Prostate gland (tissue), 2 donors: ENCODE measurements around the gene GNB3.
"Not testable (repeated sequence)": the region's sequence is repeated elsewhere in the genome, so short reads cannot be mapped to it uniquely, and the experiment has no call there.

Source experiments
- POLR2A ChIP-seq: fragments of 450-650 bp; IDR thresholded peaks from one replicate; pipeline ENCODE4 v1.6.1; 2016; ENCODE audit warnings: antibody characterized with exemption, mild to moderate bottlenecking
- POLR2AphosphoS5 ChIP-seq: sonication (generic); formaldehyde crosslinking; IDR thresholded peaks from one replicate; pipeline ENCODE4 v1.6.1; 2017; ENCODE audit warnings: antibody characterized with exemption
- TF ChIP-seq, protein P1 (sequence below), 4 experiments: fragments of 200-600 bp in 2 of 4; fragments of 450-650 bp in 2 of 4; sonication (generic) in 2 of 4; IDR thresholded peaks; 1 replicate in 3 of 4; 2 replicates in 1 of 4; pipeline ENCODE4 v1.5.1; 2016 to 2019; ENCODE audit warnings: antibody characterized with exemption in 4 of 4, mild to moderate bottlenecking in 2 of 4, moderate library complexity in 2 of 4

DNA sequence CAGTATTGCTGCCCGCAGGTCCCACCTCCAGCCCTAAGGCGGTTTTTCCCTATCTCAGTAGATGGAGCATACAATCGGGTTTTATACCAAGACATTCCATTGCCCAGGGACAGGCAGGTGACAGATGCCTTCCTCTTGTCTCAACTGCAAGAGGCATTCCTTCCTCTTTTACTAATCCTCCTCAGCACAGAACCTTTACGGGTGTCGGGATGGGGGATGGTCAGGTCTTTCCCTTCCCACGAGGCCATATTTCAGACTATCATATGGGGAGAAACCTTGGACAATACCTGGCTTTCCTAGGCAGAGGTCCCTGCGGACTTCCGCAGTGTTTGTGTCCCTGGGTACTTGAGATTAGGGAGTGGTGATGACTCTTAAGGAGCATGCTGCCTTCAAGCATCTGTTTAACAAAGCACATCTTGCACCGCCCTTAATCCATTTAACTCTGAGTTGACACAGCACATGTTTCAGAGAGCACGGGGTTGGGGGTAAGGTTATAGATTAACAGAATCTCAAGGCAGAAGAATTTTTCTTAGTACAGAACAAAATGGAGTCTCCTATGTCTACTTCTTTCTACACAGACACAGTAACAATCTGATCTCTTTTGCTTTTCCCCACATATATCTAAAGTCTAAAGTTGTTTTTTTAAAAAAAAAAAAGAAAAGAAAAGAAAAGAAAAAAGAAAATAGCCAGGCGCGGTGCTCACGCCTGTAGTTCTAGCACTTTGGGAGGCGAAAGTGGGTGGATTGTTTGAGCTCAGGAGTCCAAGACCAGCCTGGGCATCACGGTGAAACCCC is 45.7 kb downstream of the GNB3 start:
- TF ChIP-seq, protein P1, sequence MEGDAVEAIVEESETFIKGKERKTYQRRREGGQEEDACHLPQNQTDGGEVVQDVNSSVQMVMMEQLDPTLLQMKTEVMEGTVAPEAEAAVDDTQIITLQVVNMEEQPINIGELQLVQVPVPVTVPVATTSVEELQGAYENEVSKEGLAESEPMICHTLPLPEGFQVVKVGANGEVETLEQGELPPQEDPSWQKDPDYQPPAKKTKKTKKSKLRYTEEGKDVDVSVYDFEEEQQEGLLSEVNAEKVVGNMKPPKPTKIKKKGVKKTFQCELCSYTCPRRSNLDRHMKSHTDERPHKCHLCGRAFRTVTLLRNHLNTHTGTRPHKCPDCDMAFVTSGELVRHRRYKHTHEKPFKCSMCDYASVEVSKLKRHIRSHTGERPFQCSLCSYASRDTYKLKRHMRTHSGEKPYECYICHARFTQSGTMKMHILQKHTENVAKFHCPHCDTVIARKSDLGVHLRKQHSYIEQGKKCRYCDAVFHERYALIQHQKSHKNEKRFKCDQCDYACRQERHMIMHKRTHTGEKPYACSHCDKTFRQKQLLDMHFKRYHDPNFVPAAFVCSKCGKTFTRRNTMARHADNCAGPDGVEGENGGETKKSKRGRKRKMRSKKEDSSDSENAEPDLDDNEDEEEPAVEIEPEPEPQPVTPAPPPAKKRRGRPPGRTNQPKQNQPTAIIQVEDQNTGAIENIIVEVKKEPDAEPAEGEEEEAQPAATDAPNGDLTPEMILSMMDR (IDR thresholded peaks at IDR 0.05) = not testable (repeated sequence)
- TF ChIP-seq POLR2AphosphoS5, POLR2A: not testable (repeated sequence)
